HG03066 (cell line): Measurements from ENCODE around the gene FAM135A.
"Not testable (repeated sequence)": the region's sequence is repeated elsewhere in the genome, so short reads cannot be mapped to it uniquely, and the experiment has no call there.

Source experiments
- ATAC-seq: cut with Tn5 transposase; IDR thresholded peaks from one replicate; pipeline ENCODE4 v1.9.1; 2021; ENCODE audit warnings: low read depth; ENCODE audit not compliant: unreplicated experiment

The FAM135A gene

DNA sequence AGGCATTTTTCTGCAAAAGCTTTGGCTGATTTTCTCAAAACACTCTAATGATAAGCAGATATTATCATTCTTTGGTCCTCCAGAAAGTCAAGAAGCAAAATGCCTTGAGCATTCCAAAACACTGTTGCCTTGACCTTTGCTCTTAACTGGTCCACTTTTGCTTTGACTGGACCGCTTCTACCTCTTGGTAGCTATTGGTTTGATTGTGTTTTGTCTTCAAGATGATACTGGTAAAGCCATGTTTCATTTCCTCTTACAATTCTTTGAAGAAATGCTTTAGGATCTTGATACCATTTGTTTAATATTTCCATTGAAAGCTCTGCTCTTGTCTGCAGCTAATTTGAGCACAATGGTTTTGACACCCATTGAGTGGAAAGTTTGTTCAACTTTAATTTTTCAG lies 117.8 kb downstream of the FAM135A start:
- ATAC-seq, result no peak

DNA sequence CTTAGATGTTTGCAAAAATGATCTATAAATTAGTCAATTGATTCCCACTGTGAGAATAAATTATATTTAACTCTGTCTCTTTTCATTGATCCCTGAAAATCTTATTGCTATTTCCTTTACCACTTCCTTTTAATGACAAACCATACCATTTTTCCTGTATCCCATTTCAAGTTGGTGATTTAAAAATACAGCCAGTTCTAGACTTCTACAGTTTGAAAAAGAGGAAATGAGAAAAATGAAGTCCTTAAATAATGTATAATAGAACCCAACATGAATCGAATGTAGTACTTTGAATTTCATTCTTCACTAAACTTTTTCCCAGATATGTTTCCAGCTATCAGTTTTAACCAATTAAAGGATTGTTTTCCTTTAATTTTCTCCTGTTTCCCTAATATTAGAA lies 124.0 kb downstream of the FAM135A start:
- no peak for ATAC-seq

DNA sequence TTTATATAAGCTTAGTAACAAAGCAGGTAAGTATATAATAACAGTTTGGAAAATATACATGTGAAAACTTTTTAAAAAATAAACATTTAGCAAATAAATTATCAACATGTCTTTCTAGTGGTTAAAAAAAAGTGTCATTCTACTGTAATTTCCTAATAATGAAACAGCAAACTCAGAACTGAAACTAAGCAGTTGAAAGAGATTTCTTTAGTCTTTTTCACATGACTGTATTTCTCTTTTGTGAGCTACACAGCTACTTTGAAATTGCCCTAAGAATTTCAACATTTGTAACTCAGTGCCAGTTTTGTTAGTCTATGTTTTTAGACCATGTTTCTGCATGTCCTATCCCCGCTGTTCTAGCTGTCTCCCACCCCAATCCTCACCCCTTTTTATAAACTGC lies 125.1 kb downstream of the FAM135A start:
- ATAC-seq, result peak; percentile 81

DNA sequence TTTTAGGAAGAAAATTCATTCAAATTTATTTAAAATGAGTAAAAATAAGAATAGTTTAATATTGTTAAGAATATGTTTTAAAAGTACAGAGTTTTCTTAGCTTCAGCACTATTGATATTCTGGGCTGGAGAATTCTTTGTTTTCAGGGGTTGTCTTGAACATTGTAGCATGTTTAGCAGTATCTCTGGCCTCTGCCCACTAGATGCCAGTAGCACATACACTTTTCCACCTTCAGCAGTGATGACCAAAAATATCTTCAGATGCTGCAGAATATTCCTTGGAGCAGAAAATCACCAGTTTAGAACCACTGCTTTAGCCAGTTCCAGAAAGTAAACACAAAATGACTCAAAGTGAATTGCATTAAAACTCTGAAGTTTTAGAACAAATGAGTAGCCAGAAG lies 134.0 kb downstream of the FAM135A start:
- ATAC-seq, result no peak

DNA sequence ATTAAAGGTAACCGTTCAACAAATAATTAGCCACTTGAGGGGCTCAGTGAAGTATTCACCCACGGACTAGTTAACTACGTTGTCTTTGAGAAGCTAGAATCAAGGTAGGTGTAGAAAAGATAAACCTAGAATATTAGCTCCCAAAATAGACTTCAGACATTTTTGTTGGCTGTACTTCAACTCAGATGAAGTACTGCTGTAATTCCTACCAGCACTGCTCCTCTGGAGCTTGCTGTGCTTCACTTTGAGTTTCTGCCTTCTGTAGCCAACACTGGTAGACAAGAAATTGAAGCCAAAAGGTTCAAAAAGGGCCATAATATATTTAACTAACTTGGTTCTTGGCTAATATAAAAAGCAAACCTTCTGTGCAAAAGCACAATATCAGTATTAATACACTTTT lies 134.6 kb downstream of the FAM135A start:
- ATAC-seq, result no peak

DNA sequence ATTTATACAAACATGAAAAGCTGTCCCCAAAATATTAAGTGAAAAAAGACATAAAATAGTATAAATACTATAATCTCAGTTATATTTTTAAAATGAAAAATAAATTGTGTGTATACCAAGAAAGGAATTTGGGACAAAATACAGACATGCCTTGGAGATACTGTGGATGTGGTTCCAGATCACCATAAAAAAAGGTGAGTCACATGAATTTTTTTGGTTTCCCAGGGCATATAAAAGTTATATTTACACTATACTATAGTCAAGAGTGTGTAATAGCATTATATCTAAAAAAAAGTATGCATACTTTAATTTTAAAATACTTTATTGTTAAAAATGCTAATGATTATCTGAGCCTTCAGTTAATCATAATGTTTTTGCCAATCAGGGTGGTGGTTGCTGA lies 136.0 kb downstream of the FAM135A start:
- ATAC-seq, result no peak

DNA sequence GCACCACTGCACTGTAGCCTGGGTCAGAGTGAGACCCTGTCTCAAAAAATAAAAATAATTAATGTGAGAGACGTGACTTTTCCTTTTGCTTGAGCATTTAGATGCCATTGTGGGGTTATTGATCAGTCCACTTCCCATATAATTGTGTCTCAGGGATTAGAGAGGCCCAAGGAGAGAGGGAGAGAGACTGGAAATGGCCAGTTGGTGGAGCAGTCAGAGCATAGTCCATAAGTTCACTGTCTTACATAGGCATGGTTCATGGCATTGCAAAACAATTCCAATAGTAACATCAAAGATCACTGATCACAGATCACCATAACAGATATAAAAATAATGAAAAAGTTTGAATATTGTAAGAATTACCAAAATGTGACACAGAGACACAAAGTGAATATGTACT lies 138.3 kb downstream of the FAM135A start:
- ATAC-seq, result no peak

DNA sequence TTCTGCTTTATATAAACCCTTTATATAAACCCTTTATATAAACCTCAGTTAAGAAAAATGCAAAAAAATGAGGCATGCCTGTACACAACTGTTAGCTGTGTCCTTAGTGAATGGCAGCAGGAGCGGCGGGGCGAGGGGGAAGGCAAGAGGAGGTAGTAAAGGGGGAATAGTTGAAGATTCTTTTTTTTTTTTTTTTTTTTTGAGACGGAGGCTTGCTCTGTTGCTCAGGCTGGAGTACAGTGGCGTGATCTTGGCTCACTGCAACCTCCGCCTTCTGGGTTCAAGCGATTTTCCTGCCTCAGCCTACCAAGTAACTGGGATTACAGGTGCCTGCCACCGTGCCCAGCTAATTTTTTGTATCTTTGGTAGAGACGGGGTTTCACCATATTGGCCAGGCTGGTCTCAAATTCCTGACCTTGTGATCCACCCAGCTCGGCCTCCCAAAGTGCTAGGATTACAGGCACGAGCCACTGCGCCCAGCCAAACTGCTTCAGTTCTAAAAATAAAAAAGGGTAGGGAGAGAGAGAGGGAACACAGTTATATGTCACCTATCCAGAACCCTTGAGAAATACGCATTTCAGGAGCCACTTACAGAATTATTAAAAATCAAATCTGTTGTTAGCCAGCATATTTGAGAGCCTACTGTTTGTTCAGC lies 139.1 kb downstream of the FAM135A start:
- ATAC-seq, result not testable (repeated sequence)

DNA sequence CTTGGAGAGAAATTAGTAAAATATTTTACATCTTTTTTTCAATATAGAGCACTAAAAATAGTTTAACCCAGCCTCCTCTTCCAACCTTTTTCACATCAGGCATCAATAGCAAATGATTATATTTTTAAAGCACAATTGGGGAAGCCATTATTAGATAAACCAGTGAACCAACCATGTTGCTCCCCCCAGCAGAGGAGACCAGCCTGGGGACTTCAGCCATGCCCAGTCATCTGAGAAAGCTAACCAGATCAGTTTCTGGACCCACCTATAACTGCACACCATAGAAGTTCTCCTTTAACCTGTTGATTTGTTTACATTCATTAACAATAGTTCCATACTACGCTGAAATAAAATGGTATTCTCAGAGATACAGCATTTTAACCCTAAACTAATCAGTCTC lies 139.7 kb downstream of the FAM135A start:
- ATAC-seq, result no peak

DNA sequence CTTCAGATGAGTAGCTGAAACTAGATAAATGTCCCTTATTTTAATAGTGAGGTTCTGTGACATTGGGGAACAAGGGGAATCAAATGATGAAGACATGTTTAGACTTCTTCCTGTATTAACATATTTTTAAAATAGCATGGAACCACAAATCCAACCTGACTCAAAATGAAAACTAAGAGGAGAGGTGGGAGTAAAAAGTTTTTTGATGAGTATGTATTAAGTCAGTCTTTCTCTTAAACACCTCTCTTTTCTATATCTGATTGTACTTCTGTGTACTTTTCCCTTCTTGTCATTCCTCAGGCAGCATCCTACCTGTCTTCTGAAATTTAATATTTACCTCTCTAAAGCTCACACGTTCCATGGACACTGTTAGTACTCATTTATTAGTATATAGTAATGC lies 144.7 kb downstream of the FAM135A start:
- ATAC-seq, result no peak

DNA sequence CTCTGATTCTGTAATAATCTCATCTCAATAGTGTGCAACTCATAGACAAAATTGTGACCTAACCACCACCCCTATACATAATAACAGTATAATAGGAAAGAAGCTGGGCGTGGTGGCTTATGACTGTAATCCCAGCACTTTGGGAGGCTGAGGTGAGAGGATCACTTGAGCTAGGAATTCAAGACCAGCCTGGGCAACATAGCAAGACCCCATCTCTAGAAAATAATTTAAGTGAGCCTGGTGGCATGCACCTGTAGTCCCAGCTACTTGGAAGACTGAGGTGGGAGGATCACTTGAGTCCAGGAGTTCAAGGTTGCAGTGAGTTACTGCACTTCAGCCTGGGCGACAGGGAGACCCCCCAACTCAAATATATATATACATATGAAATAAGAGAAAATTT lies 149.1 kb downstream of the FAM135A start:
- ATAC-seq, result not testable (repeated sequence)

DNA sequence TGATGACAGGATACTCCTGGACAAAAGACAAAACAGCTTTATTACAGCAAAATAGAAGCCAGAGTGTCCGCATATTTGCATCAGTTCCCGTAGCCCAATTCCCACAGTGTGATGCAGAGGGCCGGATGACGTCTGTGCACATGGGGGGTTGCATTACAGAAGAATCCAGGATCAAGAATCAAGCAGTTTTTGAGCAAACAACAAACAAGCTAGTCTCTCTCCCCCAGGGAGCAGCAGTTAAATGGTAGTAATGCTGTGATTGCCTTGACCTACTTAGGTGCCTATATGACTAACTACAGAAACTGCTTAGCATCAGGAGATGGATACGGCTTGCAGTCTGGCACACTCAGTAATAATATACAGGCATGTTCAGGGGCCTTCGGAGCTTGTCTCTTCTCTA lies 150.2 kb downstream of the FAM135A start:
- no peak for ATAC-seq

DNA sequence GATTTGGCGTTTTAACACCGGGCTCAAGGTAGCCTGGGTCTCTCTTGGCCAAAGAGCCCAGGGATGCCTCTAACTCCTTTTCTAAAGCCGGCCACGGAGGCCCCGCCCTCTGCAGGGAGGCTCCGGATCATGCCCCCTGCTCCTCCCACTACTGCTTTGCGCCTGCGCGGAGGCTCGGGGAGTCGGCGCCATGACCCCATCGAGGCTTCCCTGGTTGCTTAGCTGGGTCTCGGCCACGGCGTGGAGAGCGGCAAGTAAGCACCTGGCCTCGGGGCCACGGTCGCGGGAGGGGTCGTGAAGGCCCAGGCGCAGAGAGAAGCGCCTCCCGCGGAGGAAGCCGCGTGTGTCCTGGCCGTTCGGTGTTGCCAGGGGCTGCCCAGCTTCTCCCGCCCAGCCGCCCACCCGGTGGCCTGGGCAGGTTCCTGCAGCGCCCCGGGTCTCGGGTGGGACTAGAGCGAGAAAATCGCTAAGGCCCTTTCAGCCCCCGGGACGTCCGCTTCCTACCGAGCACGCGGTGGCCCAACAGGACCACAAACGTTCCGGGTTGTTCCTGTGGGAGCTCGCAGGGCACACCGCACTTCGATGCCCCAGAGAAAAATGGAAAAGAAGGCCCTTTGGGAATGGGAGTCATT lies 153.6 kb downstream of the FAM135A start, which contains the start of gene SDHAF4:
TSS of gene SDHAF4 (plus strand) at position 180 of the 632 bp plus-strand sequence. CDS start at position 191, 11 bp downstream.
- peak; percentile 99 for ATAC-seq

DNA sequence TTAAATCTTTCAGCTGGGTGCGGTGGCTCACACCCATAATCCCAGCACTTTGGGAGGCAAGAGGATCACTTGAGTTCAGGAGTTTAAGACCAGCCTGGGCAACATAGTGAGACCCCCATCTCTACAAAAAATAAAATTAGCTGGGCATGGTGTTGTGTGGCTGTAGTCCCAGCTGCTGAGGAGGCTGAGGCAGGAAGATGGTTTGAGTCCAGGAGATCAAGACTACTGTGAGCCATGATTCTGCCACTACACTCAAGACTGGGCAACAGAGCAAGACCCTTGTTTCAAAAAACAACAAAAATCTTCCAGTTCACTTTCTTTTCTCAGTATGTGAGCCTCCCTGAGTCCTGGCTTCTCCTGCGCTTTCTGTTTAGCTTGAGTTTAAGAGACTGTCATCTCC lies 161.3 kb downstream of the FAM135A start:
- no peak for ATAC-seq

DNA sequence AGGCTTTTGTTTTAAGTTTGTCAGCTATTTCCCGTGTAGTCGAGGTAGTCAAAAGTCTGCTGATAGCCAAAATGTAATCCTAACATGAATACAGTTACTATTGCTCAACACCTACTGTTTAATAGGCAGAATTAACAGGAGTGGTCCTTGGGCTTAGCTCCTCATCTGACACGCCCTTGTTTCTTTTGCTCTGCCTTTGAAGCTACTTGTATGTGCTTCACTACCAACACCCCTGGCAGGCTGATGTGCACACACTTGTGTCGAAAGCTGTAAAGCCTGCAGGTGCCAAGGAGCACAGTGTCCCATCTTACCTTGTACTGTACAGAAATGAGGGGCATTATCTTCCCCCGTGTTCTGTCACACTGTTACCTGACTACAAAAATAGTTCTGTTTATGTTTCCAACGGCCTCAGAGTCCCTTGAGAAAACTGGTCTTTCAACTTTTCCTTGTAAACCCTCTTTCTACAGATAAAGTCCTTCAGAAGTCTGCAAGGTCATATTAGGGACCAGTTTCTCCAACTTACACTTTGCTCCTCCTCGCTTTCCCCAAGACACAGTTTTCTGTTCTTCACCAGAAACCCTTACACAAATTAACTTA lies 162.7 kb downstream of the FAM135A start:
- no peak for ATAC-seq

DNA sequence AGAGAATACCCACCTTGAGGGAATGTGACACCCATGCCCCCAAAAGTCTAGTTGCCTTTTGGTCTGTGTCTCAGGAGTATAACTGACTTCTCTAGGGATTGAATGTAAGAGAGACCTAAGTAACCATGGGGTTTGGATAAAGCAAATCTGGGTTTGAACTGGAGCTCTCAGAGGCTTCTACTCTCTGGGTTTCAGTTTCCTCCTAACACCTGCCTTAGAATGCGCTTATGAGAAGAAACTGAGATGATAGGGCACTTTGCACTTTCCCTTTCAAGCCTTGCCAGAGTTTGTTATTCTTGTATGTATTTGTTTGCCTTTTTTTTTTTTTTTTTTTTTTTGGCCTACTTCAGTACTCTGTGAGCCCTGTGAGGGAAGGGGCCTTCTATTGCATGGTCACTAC lies 172.8 kb downstream of the FAM135A start:
- peak; percentile 98 for ATAC-seq

DNA sequence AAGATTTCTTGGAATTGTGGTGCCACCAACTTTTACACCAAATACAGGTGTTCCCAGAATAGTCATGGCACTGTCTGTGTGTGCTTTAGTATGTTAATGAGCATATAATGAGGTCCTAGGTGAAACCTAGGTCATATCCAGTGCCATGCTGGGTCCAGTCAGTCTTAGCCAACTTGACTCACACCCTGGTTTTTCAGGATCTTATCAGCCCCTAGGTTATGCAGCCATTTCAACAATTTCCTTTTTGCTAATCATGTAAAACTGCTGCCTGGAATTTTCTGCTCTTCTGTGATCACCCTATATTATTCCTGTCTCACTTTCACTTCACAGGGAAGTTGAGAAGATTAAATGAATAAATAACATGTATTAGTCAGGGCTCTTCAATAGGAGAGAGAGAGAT lies 177.1 kb downstream of the FAM135A start:
- ATAC-seq, result no peak

DNA sequence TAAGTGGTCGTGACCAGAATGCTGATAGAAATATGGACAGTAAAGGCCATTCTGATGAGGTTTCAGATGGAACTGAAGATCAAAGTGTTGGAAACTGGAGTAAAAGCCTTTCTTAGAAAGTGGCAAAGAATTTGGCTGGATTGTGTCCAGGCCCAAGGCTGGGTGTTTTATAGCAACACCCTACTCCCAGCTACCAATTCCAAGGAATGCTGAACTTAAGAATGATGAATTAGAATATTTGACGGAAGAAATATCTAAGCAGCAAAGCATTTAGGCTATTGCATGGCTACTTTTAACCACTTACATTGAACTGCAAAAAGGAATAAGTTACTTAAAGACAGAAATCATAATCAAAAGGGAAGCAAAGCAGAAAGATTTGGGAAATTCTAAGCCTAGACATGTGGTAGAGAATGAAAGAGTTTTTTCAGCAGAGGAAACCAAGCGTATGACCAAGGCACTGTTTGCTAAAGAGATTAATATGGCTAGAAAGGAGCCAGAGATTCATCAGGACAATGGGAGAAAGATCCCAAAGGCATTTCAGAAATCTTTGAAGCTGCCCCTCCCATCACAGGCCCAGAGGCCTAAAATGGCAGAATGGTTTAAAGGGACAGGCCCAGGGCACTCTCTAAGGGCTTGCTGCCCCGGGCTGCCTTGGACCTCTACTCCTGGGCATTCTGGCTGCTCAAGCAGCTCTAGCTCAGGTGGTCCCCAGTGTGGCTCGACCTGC lies 179.2 kb downstream of the FAM135A start:
- ATAC-seq, result no peak

DNA sequence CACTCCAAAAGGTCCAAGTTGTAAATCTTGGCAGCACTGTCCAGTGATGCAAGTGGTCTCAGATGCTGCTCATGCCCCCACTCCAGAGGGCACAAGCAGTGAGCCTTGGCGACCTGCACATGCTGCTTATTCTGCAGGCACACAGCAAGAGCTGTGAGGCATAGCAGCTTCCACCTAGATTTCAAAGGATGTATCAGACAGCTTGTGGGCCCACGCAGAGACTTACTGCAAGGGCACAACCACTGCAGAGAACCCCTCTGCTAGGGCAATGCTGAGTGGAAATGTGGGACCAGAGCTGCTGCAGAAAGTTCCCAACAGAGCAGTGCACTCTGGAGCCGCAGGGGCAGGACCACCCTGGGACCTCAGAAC lies 179.8 kb downstream of the FAM135A start:
- ATAC-seq, result no peak

DNA sequence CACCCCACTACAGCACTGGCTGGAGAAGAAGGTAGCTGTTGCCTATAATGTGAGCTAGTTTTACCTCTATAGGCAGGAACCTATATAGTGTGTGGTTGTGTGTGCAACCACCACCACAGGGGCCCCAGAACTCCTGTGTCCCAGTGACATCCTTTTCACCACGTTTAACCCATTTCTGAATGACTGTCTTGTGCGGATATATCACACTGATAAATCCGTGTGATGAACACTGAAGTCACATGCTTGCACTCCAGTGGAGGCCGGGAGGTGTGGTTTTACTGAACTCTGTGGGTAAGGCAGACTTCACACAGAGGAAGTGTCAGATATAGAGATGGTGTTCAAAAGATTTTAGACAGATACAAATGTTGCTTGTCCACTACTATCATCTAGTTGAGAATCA lies 185.9 kb downstream of the FAM135A start:
- ATAC-seq, result no peak

DNA sequence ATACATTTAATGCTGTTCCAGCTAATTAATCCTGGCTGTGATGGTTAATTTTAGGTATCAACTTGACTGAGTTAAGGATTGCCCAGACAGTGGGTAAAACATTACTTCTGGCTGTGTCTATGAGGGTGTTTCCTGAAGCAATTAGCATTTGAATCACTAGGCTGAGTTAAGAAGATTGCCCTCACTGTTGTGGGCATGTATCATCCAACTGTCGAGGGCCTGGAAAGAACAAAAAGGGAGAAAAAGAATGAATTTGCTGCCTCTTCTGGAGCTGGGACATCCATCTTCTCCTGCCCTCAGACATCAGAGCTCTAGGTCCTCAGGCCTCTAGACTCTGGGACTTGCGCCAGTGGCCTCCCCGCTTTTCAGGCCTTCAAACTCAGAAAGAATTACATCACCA lies 187.7 kb downstream of the FAM135A start:
- ATAC-seq, result no peak

DNA sequence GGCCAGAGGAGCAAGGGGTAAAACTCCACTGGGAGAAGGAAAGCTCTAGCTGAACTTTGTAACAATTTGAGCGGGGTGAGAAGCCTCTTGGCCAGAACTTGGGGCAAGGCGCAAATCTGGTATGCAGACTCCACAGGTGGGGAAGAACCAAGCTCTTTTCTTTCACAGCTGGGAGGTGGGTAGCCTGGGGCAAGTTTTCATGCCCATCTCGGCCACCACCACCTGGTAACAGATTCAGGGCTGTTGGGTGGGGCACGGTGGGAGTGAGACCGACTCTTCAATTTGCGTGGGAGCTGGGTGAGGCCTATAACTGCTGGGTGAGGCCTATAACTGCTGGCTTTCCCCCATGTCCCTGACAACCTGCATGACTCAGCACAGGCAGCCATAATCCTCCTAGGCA lies 190.9 kb downstream of the FAM135A start:
- ATAC-seq, result no peak
